ENCODE data around the gene SPATA32.

Gene SPATA32

DNA sequence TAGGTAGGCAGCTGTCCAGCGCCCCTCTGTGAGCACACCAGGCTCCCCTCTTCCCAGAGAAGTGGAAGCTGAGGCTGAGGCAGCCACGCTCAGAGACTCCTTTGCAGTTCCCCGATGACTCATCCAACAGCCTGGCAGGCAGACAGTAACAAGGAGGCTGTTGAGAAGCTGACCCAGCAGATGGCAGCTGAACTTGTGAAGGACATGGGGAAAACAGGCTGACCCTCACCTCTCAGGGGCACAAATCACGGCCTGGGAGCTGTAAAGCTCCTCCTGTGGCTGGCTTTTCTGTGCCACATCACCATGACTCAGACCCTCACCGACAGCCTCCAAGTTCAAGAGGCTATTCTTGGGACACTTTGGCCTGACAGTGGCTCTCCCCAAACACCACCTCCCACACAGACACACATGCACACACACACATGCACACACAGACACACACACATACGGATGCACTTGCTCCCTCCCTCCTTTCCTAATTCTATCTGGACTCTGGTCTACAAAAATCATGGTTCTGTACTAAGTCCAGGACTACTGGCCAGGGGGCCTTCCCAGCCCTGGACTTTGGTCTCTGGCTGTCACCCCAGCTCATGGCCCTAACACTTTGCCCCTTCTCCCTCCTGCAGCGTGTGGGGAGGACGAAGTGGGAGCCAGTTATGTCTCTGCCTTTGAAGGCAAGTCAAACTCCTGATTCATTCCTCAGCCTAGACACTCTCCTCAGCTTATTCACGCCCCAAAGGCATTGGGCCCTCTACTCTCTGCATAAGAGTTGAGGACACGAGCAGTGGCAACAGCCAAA lies 31.7 kb upstream of the SPATA32 start:
- Histone ChIP-seq H3K9me3 (replicated peaks; ENCODE audit: insufficient read depth, low read length) (no peaks in the 10 kb centered on the region), H3F3A (ENCODE audit: insufficient read depth, low read length) (peaks cover 3% of the 10 kb centered on the region; the same call in 1 of the 2 replicates), H3K9ac (ENCODE audit: low read length) (no peak overlapping the region), H3K36me3 (replicated peaks; ENCODE audit: insufficient read depth, low read length) (peaks cover 12% of the 10 kb centered on the region), H3K4me2 (ENCODE audit: low read depth, low read length) (no peak overlapping the region), H2AFZ (ENCODE audit: low read length) (no peak overlapping the region), H3K4me1 (ENCODE audit: low read length) (peaks cover 11% of the 10 kb centered on the region; the same call in 1 of the 2 replicates), H3K79me2 (ENCODE audit: low read length) (peaks cover 89% of the 10 kb centered on the region), H3K27ac (ENCODE audit: low read length) (no peak overlapping the region), H3K4me3 (ENCODE audit: low read length) (no peak overlapping the region), H4K20me1 (ENCODE audit: insufficient read depth, low read length) (peaks cover 10% of the 10 kb centered on the region; the same call in 1 of the 2 replicates), H3K9me2 (replicated peaks; ENCODE audit: insufficient read depth, low read length) (no peaks in the 10 kb centered on the region), H3K27me3 (replicated peaks; ENCODE audit: insufficient read depth, low read length) (no peaks in the 10 kb centered on the region)
- no peak for TF ChIP-seq EZH2phosphoT487 (IDR thresholded peaks at IDR 0.05; ENCODE audit: low read length)
- TF ChIP-seq EZH2 (optimal IDR thresholded peaks at IDR 0.05; ENCODE audit: low read depth, low read length): no peak
- TF ChIP-seq CTCF (IDR thresholded peaks at IDR 0.05; ENCODE audit: low read length): no peak
- DNase-seq: no peak

DNA sequence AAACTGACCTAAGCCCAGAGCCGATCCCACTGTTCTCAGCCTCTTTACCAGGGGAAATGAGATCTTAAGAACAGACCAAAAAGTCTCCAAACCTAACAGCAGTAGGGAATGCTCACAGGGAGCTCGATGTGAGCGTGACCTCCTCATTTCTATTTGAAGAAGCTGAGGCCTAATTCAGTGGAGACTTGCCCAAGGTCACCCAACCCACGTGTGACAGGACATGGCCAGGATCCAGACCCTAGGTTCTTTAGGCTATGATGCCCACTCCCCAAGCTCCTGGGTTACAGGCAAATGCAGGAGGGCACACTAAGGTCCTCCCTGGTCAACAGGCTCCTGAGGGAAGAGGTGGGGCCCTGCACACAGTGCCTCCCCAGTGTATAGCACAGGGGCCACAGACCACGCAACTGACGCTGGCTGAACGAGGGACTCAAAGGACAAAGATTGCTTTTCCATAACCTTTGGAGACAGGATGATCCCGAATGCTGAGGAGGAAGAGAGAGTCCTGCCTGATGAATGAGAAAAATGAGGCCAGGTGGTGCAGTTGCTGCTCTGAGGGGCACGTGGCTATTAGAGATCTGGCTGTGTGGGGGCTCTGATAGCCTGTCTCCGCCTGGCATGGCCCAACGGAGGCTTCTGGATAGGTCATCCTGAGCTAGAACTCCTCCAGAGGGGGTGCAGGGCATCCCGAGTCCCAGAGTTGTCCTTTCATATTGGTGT lies 31.0 kb upstream of the SPATA32 start:
- TF ChIP-seq EZH2phosphoT487 (IDR thresholded peaks at IDR 0.05; ENCODE audit: low read length): no peak
- TF ChIP-seq CTCF (IDR thresholded peaks at IDR 0.05; ENCODE audit: low read length): no peak
- no peak for TF ChIP-seq EZH2 (optimal IDR thresholded peaks at IDR 0.05; ENCODE audit: low read depth, low read length)
- Histone ChIP-seq H3K4me3 (ENCODE audit: low read length) (no peak overlapping the region), H3K79me2 (ENCODE audit: low read length) (peaks cover 82% of the 10 kb centered on the region)

DNA sequence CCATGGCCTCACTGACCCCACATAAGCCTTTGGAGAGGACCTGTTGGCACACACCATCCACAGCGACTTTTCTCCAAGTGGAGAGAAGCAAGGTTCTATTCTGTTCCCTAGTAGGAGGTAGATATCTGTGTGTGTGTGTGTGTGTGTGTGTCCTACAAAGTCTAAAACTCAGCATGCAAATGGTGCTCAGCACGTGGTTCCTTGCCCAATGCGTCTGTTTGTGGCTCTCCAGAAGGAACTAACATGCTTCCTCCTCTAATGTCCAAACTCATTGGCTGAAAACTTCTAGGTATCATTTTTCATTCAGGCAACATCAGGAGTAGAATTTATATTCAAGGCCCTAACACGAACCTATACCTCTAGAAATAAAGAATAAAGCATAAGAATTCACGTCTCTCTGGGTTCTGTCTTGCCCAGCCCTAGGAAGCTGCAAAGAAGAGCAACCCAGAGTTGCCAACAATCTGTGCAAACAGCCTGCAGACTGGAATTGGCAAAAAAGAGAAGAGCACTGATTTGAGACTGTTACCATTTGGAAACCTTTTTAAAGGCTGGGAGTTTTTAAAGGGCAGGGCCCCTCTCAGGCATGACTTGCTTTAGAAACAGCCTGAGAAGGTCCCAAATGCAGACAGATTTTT lies 29.4 kb upstream of the SPATA32 start:
- H3K4me3 ChIP-seq (ENCODE audit: low read length): no peak overlapping the region
- H3K27me3 ChIP-seq (replicated peaks; ENCODE audit: insufficient read depth, low read length): no peaks in the 10 kb centered on the region
- H3K9ac ChIP-seq (ENCODE audit: low read length): no peak overlapping the region
- peaks cover 3% of the 10 kb centered on the region; the same call in 1 of the 2 replicates for H3F3A ChIP-seq (ENCODE audit: insufficient read depth, low read length)
- peaks cover 67% of the 10 kb centered on the region for H3K79me2 ChIP-seq (ENCODE audit: low read length)
- no peak for DNase-seq
- no peak overlapping the region for H3K27ac ChIP-seq (ENCODE audit: low read length)
- H2AFZ ChIP-seq (ENCODE audit: low read length): no peak overlapping the region
- H3K36me3 ChIP-seq (replicated peaks; ENCODE audit: insufficient read depth, low read length): peaks cover 12% of the 10 kb centered on the region
- TF ChIP-seq EZH2 (optimal IDR thresholded peaks at IDR 0.05; ENCODE audit: low read depth, low read length) (no peak), CTCF (IDR thresholded peaks at IDR 0.05; ENCODE audit: low read length) (no peak), EZH2phosphoT487 (IDR thresholded peaks at IDR 0.05; ENCODE audit: low read length) (no peak)
- no peaks in the 10 kb centered on the region for H3K9me2 ChIP-seq (replicated peaks; ENCODE audit: insufficient read depth, low read length)
- H3K4me1 ChIP-seq (ENCODE audit: low read length): peaks cover 5% of the 10 kb centered on the region; the same call in 1 of the 2 replicates
- H3K9me3 ChIP-seq (replicated peaks; ENCODE audit: insufficient read depth, low read length): no peaks in the 10 kb centered on the region
- H4K20me1 ChIP-seq (ENCODE audit: insufficient read depth, low read length): peaks cover 5% of the 10 kb centered on the region; the same call in 1 of the 2 replicates
- H3K4me2 ChIP-seq (ENCODE audit: low read depth, low read length): no peak overlapping the region

More for the DNA sequence above, 31.0 kb upstream of the SPATA32 start:
- Histone ChIP-seq H3K36me3 (replicated peaks; ENCODE audit: insufficient read depth, low read length) (peaks cover 12% of the 10 kb centered on the region), H3K27ac (ENCODE audit: low read length) (no peak overlapping the region), H3K4me2 (ENCODE audit: low read depth, low read length) (no peak overlapping the region), H2AFZ (ENCODE audit: low read length) (no peak overlapping the region), H3K4me1 (ENCODE audit: low read length) (peaks cover 11% of the 10 kb centered on the region; the same call in 1 of the 2 replicates), H4K20me1 (ENCODE audit: insufficient read depth, low read length) (peaks cover 10% of the 10 kb centered on the region; the same call in 1 of the 2 replicates), H3K9me3 (replicated peaks; ENCODE audit: insufficient read depth, low read length) (no peaks in the 10 kb centered on the region), H3K9ac (ENCODE audit: low read length) (no peak overlapping the region), H3F3A (ENCODE audit: insufficient read depth, low read length) (peaks cover 3% of the 10 kb centered on the region; the same call in 1 of the 2 replicates), H3K9me2 (replicated peaks; ENCODE audit: insufficient read depth, low read length) (no peaks in the 10 kb centered on the region), H3K27me3 (replicated peaks; ENCODE audit: insufficient read depth, low read length) (no peaks in the 10 kb centered on the region)
- DNase-seq: no peak
